Caki2 (cell line): ENCODE results near the gene SEMA4A. TPM values are rescaled to one million over a fixed set of nuclear protein-coding genes. Genes with fewer than 3 reads are reported as not detected.
"Not testable (repeated sequence)": the region's sequence is repeated elsewhere in the genome, so short reads cannot be mapped to it uniquely, and the experiment has no call there.

Experiments
- DNase-seq: peaks from one replicate; pipeline ENCODE4 v3.0.0-alpha.2; 2015; ENCODE audit warnings: low read depth
- in situ Hi-C: cut with HindIII; loops from 2 replicates; pipeline ENCODE4 v1.10.0; 2016; ENCODE audit warnings: low sequenced_read_pairs, low pct_unique_long_range_greater_than_20kb, mixed read lengths
- total RNA-seq: library from RNA; depleted of rRNA; stranded (reverse); fragments of >200 nt; shearing (Covaris generic); gene quantifications from 2 replicates; pipeline ENCODE4 v1.2.3, GENCODE V29; 2014; ENCODE audit warnings: low replicate concordance

SEMA4A gene
- total RNA-seq, 1 experiment from 2014 or later: 1.9 TPM

- in situ Hi-C loops: no loop called here
Observed at GRCh38 chr1:156117414-156118176, 35.8 kb upstream of the SEMA4A start.

DNA sequence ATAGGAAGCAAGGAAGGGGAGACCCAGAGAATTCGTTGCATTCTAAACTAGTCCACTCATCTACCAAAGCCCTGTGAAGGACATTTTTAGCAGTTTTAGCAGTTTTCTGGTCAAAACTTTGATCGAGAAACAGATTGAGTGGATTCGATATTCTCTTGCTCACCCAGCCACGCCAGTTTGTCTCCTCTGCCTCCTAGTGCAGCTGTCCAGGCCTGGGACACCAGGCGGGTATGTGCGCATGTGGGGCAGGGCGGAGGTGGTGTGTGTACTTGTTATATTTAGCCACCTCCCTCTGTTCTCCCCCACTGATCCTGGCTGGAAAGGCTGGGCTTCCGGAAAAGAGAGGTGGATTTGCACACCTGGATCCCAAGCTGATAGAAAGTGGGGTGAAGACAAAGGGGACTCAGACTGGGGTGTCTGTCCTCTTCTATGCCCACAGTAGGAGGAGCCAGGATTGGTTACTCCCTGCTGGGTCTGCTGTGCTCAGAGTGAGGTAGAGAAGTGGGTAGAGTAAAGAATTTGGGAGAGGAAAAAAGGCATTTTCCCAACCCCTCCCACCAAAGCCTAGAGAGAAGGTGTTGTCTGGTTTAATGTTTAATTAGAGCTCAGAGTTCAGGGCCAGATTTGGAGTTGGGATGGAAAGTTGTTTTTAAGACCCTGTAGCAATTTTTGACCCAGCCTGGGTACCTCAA lies 35.1 kb upstream of the SEMA4A start:
- in situ Hi-C loops: no loop called here
- peak; percentile 65 for DNase-seq

More at GRCh38 chr1:156117414-156118176, 35.8 kb upstream of the SEMA4A start:
- DNase-seq: no peak

GRCh38 chr1:156119503-156120209 lies 33.7 kb upstream of the SEMA4A start:
- DNase-seq: peak; percentile 66

GRCh38 chr1:156120318-156120717 lies 33.1 kb upstream of the SEMA4A start:
- no peak for DNase-seq
- in situ Hi-C loops: no loop called here

More at GRCh38 chr1:156119503-156120209, 33.7 kb upstream of the SEMA4A start:
- in situ Hi-C loops: no loop called here

DNA sequence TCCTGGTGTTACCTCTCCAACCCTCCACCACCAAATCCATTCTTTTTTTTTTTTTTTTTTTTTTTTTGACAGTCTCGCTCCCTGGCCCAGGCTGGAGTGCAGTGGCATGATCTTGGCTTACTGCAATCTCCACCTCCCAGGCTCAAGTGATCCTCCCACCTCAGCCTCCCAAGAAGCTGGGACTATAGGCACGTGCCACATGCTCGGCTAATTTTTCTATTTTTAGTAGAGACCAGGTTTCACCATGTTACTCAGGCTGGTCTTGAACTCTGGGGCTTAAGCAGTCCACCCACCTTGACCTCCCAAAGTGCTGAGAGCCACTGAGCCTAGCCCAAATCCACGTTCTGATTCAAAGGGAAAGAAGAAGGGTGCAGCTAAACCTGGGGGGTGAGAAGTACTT lies 32.4 kb upstream of the SEMA4A start:
- DNase-seq, in situ Hi-C loops: not testable (repeated sequence)

- in situ Hi-C loops: no loop called here
- DNase-seq: no peak
Observed at GRCh38 chr1:156121457-156121856, 31.9 kb upstream of the SEMA4A start.

- in situ Hi-C loops: no loop called here
- DNase-seq: no peak
Observed at GRCh38 chr1:156122086-156122485, 31.3 kb upstream of the SEMA4A start.

GRCh38 chr1:156122519-156123355 lies 30.6 kb upstream of the SEMA4A start:
- peak; percentile 81 for DNase-seq
- in situ Hi-C loops: no loop called here

GRCh38 chr1:156123356-156124196 lies 29.8 kb upstream of the SEMA4A start:
- DNase-seq: peak; percentile 98
- in situ Hi-C loops: no loop called here

DNA sequence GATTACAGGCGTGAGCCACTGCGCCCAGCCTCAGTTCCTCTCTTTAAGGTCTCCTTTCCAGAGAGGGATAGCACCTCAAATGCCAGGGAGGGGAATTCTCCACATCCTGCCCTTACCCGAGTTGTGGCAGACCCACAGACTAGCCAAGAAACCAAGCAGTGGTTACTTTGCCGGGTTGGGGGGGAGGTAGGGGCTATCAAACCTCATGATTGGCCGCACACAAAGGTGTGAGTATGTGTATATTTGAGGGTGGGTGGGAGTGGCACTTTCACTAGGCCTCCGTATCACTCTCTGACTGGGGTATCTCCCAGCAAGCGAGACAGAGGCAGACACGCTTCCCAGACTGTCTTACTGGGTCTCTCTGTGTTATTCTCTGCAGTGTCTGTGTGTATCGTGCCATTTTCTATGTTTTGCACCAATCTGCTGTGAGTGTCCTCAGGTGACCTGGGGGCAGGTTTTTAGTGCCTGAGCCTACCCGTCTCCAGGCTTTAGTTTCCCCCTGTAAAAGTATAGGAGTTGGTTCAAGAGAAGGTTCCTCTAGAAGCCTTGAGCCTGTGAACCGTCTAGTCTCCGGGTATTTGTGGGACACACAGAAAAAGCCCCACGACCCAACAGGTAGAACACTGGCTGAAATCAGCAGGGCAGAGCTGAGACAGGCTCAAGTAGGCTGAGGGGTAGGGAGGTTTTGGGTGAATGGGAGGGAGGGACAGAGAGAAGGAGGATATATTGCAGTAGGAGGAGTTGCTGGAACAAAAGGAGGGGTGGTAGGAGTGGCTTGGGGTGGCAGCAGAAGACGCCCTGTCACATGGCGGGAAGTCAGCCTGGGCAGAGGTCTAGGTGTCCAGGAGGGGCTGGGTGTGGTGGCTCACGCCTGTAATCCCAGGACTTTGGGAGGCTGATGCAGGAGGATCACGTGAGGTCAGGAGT lies 28.6 kb upstream of the SEMA4A start:
- peak; percentile 62 for DNase-seq
- in situ Hi-C loops: no loop called here

DNA sequence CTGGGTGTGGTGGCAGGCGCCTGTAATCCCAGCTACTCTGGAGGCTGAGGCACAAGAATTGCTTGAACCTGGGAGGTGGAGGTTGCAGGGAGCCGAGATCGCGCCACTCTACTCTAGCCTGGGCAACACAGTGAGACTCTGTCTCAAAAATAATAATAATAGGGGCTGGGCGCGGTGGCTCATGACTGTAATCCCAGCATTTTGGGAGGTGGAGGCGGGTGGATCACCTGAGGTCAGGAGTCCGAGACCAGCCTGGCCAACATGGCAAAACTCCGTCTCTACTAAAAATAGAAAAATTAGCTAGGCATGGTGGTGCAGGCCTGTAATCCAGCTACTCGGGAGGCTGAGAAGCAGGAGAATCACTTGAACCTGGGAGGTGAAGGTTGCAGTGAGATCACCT lies 27.8 kb upstream of the SEMA4A start:
- in situ Hi-C loops: not testable (repeated sequence)

GRCh38 chr1:156126043-156126629 lies 27.2 kb upstream of the SEMA4A start:
- in situ Hi-C loops: no loop called here
- peak; percentile 96 for DNase-seq

More for the DNA sequence above, 27.8 kb upstream of the SEMA4A start:
- peak; percentile 1 for DNase-seq

DNA sequence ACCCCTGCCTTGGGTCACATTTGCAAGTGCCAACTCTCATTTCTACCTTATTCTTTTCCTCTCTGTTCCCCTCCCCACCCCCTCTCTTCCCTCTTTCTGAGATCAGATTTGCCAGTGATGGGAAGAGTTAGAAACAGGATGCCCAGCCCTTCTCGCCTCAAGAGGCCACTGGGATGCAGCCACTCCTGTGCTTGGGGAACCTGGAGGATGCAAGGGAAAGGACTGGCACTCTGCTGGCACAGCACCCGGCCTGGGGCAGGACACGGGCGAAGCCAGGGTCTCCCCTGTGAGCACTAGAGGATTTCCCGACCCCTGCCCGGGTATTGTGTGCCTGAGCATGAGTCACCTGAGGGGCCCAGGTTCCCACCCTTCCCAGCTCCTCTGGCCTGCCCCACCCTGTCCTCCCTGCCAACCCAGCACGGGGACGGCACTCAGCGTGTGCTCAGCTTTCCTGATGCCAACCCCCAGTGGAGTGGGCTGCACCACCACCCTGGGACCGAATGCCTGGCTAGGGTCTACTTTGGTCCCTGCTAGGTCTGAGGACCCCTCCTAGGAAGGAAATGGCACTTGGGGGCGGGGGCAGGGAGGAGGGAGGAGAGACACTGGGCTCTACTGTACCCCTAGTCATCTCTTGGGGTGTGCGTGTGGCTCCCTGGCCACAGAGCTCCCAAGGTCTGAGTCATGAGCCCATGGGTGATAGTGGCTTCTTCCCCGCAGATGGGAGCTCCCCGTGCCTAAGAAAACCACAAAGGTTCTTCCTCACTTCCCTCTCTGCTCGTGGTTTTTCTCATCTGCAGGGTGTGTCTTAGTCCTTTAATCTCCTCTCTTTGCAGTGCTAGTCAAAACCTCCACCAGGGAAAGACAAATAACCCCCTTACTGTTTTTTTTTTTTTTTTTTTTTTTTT lies 26.5 kb upstream of the SEMA4A start:
- DNase-seq: peak; percentile 88
- in situ Hi-C loops: no loop called here

DNA sequence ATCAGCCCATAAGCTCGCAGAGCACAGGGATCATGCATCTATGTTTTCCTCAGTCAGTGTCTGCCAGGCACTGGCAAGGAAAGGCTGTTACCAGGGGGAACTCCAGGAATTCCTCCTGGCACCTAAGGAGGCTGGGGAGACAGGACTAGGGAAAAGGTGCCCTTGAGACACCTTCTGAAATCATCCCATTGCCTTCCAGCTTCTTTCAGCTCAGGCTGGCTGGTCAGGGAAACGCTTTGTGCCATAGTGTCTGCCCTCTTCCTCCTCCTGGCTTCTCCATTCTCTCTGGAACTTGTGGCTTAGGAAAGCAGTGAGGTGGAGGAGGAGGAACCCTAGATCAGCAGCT lies 25.1 kb upstream of the SEMA4A start:
- in situ Hi-C loops: no loop called here
- peak; percentile 10 for DNase-seq
